GM23338 (cell line): ENCODE results near the gene DCBLD2.

Experiments
- EZH2 ChIP-seq: fragments of 200-600 bp; sonication (generic); IDR thresholded peaks from one replicate; pipeline ENCODE4 v1.8.0; 2017; ENCODE audit warnings: antibody characterized with exemption, mild to moderate bottlenecking, low read depth; ENCODE audit not compliant: unreplicated experiment
- EZH2phosphoT487 ChIP-seq: fragments of 200-600 bp; sonication (generic); IDR thresholded peaks from one replicate; pipeline ENCODE4 v1.8.1; 2018; ENCODE audit warnings: antibody characterized with exemption; ENCODE audit not compliant: unreplicated experiment
- POLR2AphosphoS5 ChIP-seq: IDR thresholded peaks from 2 replicates; pipeline ENCODE4 v1.6.1; 2016; ENCODE audit warnings: antibody characterized with exemption, low read depth
- ZNF114 ChIP-seq: fragments of 250-450 bp; sonication (Bioruptor Pico); IDR thresholded peaks from 2 replicates; pipeline ENCODE4 v1.5.0; 2020; ENCODE audit warnings: mild to moderate bottlenecking, moderate library complexity
- TF ChIP-seq, protein P1 (sequence below), 2 experiments: fragments of 200-600 bp in 1 of 2; sonication (generic) in 1 of 2; conservative IDR thresholded peaks; 2 replicates each; pipeline versions ENCODE4 v1.5.1 to v1.6.1; 2016 to 2017; ENCODE audit warnings: antibody characterized with exemption in 2 of 2, low read depth in 2 of 2, mild to moderate bottlenecking in 2 of 2, moderate library complexity in 1 of 2
- TF ChIP-seq, protein P2 (sequence below): IDR thresholded peaks from 2 replicates; pipeline ENCODE4 v1.6.1; 2016; ENCODE audit warnings: antibody characterized with exemption
- TF ChIP-seq, protein P3 (sequence below): fragments of 250-450 bp; sonication (Bioruptor Pico); IDR thresholded peaks from 2 replicates; pipeline ENCODE4 v1.5.0; 2020; ENCODE audit warnings: mild to moderate bottlenecking, moderate library complexity
- TF ChIP-seq, protein P4 (sequence below): IDR thresholded peaks from one replicate; pipeline ENCODE4 v1.6.1; 2018; ENCODE audit warnings: antibody characterized with exemption; ENCODE audit not compliant: unreplicated experiment

DNA sequence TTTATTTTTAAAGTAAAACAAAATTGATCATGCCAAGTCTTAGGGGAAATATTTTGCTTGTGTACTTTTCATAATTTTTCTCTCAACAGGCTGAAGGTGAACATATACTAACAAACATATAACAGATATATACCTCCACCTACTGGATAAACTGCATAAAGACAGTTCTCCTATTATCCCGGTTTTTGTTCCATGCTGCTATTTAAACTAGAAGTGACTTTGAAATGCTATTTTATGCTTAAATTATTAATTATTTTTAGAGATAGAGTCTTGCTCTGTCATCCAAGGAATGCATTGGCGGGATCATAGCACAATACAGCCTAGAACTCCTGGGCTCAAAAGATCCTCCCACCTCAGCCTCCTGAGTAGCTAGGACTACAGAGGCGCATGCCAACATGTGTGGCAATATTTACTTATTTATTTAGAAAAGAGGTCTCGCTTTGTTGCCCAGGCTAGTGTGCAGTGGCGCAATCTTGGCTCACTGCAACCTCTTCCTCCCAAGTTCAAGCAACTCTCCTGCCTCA, 88.6 kb downstream of the DCBLD2 start:
- TF ChIP-seq, protein P1, sequence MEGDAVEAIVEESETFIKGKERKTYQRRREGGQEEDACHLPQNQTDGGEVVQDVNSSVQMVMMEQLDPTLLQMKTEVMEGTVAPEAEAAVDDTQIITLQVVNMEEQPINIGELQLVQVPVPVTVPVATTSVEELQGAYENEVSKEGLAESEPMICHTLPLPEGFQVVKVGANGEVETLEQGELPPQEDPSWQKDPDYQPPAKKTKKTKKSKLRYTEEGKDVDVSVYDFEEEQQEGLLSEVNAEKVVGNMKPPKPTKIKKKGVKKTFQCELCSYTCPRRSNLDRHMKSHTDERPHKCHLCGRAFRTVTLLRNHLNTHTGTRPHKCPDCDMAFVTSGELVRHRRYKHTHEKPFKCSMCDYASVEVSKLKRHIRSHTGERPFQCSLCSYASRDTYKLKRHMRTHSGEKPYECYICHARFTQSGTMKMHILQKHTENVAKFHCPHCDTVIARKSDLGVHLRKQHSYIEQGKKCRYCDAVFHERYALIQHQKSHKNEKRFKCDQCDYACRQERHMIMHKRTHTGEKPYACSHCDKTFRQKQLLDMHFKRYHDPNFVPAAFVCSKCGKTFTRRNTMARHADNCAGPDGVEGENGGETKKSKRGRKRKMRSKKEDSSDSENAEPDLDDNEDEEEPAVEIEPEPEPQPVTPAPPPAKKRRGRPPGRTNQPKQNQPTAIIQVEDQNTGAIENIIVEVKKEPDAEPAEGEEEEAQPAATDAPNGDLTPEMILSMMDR (conservative IDR thresholded peaks at IDR 0.05; ENCODE audit: low read depth in 2 of 2) = peak in 1 of 2 experiments; percentile 75; a peak in 3 of 4 replicates
- TF ChIP-seq EZH2phosphoT487 = no peak
- no peak for TF ChIP-seq EZH2
- no peak for TF ChIP-seq POLR2AphosphoS5
- TF ChIP-seq, protein P2, sequence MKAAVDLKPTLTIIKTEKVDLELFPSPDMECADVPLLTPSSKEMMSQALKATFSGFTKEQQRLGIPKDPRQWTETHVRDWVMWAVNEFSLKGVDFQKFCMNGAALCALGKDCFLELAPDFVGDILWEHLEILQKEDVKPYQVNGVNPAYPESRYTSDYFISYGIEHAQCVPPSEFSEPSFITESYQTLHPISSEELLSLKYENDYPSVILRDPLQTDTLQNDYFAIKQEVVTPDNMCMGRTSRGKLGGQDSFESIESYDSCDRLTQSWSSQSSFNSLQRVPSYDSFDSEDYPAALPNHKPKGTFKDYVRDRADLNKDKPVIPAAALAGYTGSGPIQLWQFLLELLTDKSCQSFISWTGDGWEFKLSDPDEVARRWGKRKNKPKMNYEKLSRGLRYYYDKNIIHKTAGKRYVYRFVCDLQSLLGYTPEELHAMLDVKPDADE = no peak
- TF ChIP-seq, protein P3, sequence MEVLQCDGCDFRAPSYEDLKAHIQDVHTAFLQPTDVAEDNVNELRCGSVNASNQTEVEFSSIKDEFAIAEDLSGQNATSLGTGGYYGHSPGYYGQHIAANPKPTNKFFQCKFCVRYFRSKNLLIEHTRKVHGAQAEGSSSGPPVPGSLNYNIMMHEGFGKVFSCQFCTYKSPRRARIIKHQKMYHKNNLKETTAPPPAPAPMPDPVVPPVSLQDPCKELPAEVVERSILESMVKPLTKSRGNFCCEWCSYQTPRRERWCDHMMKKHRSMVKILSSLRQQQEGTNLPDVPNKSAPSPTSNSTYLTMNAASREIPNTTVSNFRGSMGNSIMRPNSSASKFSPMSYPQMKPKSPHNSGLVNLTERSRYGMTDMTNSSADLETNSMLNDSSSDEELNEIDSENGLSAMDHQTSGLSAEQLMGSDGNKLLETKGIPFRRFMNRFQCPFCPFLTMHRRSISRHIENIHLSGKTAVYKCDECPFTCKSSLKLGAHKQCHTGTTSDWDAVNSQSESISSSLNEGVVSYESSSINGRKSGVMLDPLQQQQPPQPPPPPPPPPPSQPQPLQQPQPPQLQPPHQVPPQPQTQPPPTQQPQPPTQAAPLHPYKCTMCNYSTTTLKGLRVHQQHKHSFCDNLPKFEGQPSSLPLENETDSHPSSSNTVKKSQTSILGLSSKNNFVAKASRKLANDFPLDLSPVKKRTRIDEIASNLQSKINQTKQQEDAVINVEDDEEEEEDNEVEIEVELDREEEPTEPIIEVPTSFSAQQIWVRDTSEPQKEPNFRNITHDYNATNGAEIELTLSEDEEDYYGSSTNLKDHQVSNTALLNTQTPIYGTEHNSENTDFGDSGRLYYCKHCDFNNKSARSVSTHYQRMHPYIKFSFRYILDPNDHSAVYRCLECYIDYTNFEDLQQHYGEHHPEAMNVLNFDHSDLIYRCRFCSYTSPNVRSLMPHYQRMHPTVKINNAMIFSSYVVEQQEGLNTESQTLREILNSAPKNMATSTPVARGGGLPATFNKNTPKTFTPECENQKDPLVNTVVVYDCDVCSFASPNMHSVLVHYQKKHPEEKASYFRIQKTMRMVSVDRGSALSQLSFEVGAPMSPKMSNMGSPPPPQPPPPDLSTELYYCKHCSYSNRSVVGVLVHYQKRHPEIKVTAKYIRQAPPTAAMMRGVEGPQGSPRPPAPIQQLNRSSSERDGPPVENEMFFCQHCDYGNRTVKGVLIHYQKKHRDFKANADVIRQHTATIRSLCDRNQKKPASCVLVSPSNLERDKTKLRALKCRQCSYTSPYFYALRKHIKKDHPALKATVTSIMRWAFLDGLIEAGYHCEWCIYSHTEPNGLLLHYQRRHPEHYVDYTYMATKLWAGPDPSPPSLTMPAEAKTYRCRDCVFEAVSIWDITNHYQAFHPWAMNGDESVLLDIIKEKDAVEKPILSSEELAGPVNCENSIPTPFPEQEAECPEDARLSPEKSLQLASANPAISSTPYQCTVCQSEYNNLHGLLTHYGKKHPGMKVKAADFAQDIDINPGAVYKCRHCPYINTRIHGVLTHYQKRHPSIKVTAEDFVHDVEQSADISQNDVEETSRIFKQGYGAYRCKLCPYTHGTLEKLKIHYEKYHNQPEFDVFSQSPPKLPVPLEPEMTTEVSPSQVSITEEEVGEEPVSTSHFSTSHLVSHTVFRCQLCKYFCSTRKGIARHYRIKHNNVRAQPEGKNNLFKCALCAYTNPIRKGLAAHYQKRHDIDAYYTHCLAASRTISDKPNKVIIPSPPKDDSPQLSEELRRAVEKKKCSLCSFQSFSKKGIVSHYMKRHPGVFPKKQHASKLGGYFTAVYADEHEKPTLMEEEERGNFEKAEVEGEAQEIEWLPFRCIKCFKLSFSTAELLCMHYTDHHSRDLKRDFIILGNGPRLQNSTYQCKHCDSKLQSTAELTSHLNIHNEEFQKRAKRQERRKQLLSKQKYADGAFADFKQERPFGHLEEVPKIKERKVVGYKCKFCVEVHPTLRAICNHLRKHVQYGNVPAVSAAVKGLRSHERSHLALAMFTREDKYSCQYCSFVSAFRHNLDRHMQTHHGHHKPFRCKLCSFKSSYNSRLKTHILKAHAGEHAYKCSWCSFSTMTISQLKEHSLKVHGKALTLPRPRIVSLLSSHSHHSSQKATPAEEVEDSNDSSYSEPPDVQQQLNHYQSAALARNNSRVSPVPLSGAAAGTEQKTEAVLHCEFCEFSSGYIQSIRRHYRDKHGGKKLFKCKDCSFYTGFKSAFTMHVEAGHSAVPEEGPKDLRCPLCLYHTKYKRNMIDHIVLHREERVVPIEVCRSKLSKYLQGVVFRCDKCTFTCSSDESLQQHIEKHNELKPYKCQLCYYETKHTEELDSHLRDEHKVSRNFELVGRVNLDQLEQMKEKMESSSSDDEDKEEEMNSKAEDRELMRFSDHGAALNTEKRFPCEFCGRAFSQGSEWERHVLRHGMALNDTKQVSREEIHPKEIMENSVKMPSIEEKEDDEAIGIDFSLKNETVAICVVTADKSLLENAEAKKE (CRISPR knock-in tag) = no peak
- no peak for TF ChIP-seq ZNF114 (CRISPR knock-in tag)
- TF ChIP-seq, protein P4, sequence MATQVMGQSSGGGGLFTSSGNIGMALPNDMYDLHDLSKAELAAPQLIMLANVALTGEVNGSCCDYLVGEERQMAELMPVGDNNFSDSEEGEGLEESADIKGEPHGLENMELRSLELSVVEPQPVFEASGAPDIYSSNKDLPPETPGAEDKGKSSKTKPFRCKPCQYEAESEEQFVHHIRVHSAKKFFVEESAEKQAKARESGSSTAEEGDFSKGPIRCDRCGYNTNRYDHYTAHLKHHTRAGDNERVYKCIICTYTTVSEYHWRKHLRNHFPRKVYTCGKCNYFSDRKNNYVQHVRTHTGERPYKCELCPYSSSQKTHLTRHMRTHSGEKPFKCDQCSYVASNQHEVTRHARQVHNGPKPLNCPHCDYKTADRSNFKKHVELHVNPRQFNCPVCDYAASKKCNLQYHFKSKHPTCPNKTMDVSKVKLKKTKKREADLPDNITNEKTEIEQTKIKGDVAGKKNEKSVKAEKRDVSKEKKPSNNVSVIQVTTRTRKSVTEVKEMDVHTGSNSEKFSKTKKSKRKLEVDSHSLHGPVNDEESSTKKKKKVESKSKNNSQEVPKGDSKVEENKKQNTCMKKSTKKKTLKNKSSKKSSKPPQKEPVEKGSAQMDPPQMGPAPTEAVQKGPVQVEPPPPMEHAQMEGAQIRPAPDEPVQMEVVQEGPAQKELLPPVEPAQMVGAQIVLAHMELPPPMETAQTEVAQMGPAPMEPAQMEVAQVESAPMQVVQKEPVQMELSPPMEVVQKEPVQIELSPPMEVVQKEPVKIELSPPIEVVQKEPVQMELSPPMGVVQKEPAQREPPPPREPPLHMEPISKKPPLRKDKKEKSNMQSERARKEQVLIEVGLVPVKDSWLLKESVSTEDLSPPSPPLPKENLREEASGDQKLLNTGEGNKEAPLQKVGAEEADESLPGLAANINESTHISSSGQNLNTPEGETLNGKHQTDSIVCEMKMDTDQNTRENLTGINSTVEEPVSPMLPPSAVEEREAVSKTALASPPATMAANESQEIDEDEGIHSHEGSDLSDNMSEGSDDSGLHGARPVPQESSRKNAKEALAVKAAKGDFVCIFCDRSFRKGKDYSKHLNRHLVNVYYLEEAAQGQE = no peak
